Measurements from ENCODE around the gene PRKX.
"Not testable (repeated sequence)": the region's sequence is repeated elsewhere in the genome, so short reads cannot be mapped to it uniquely, and the experiment has no call there.

The PRKX gene

GRCh38 chrX:3748052-3748559 is 34.7 kb upstream of the PRKX start:
- TF ChIP-seq CSRNP3 (CRISPR knock-in tag; IDR thresholded peaks at IDR 0.05) (no peak), ZNF8 (CRISPR knock-in tag; IDR thresholded peaks at IDR 0.05) (no peak), BACH2 (CRISPR knock-in tag; IDR thresholded peaks at IDR 0.05; ENCODE audit: borderline replicate concordance) (no peak), ARNTL (CRISPR knock-in tag; IDR thresholded peaks at IDR 0.05; ENCODE audit: borderline replicate concordance, low read depth) (no peak), GLIS3 (CRISPR knock-in tag; IDR thresholded peaks at IDR 0.05) (no peak), ISL1 (CRISPR knock-in tag; IDR thresholded peaks at IDR 0.05) (no peak), PPARA (CRISPR knock-in tag; IDR thresholded peaks at IDR 0.05; ENCODE audit: borderline replicate concordance) (no peak), ESRRG (CRISPR knock-in tag; IDR thresholded peaks at IDR 0.05) (no peak), CSDC2 (CRISPR knock-in tag; IDR thresholded peaks at IDR 0.05) (no peak), ZNF565 (CRISPR knock-in tag; conservative IDR thresholded peaks at IDR 0.05; ENCODE audit: low read depth) (no peak), POU6F1 (CRISPR knock-in tag; IDR thresholded peaks at IDR 0.05; ENCODE audit: borderline replicate concordance, low read depth) (no peak), CREB5 (CRISPR knock-in tag; IDR thresholded peaks at IDR 0.05; ENCODE audit: low read depth) (no peak), ZNF70 (CRISPR knock-in tag; IDR thresholded peaks at IDR 0.05) (no peak), SNAI2 (CRISPR knock-in tag; IDR thresholded peaks at IDR 0.05) (no peak), ZFP3 (CRISPR knock-in tag; IDR thresholded peaks at IDR 0.05) (no peak), ZFP30 (CRISPR knock-in tag; IDR thresholded peaks at IDR 0.05) (no peak), TOX (CRISPR knock-in tag; IDR thresholded peaks at IDR 0.05; ENCODE audit: borderline replicate concordance) (no peak), TCF4 (CRISPR knock-in tag; IDR thresholded peaks at IDR 0.05; ENCODE audit: borderline replicate concordance) (no peak), OSR1 (CRISPR knock-in tag; IDR thresholded peaks at IDR 0.05) (no peak), RARB (CRISPR knock-in tag; IDR thresholded peaks at IDR 0.05) (no peak)
- no peak for ATAC-seq

- ATAC-seq: no peak
- no peak for TF ChIP-seq RARB (CRISPR knock-in tag; IDR thresholded peaks at IDR 0.05)
- no peak for TF ChIP-seq ZFP3 (CRISPR knock-in tag; IDR thresholded peaks at IDR 0.05)
- no peak for TF ChIP-seq ZFP30 (CRISPR knock-in tag; IDR thresholded peaks at IDR 0.05)
- no peak for TF ChIP-seq ZNF70 (CRISPR knock-in tag; IDR thresholded peaks at IDR 0.05)
- TF ChIP-seq CSDC2 (CRISPR knock-in tag; IDR thresholded peaks at IDR 0.05): no peak
- no peak for TF ChIP-seq BACH2 (CRISPR knock-in tag; IDR thresholded peaks at IDR 0.05; ENCODE audit: borderline replicate concordance)
- TF ChIP-seq SNAI2 (CRISPR knock-in tag; IDR thresholded peaks at IDR 0.05): no peak
Measured at GRCh38 chrX:3743801-3744439, 30.5 kb upstream of the PRKX start.

GRCh38 chrX:3740946-3741345 is 27.5 kb upstream of the PRKX start:
- ATAC-seq: not testable (repeated sequence)

- TF ChIP-seq ZFP3 (CRISPR knock-in tag; IDR thresholded peaks at IDR 0.05) (no peak), PATZ1 (CRISPR knock-in tag; IDR thresholded peaks at IDR 0.05; ENCODE audit: borderline replicate concordance) (no peak), TCF4 (CRISPR knock-in tag; IDR thresholded peaks at IDR 0.05; ENCODE audit: borderline replicate concordance) (no peak), ARNTL (CRISPR knock-in tag; IDR thresholded peaks at IDR 0.05; ENCODE audit: borderline replicate concordance, low read depth) (no peak), ZNF565 (CRISPR knock-in tag; conservative IDR thresholded peaks at IDR 0.05; ENCODE audit: low read depth) (no peak), RARB (CRISPR knock-in tag; IDR thresholded peaks at IDR 0.05) (no peak), GLIS3 (CRISPR knock-in tag; IDR thresholded peaks at IDR 0.05) (no peak), ZFP30 (CRISPR knock-in tag; IDR thresholded peaks at IDR 0.05) (no peak)
- ATAC-seq: no peak
Measured at GRCh38 chrX:3738509-3738908, 25.1 kb upstream of the PRKX start.

GRCh38 chrX:3736536-3736935 is 23.1 kb upstream of the PRKX start:
- ATAC-seq: not testable (repeated sequence)

GRCh38 chrX:3735891-3736290 is 22.4 kb upstream of the PRKX start:
- ATAC-seq: not testable (repeated sequence)

- not testable (repeated sequence) for ATAC-seq
Measured at GRCh38 chrX:3734456-3734855, 21.0 kb upstream of the PRKX start.
